Transverse colon (tissue), 4 donors: ENCODE results near the gene TCAP.

Experiments
- CTCF ChIP-seq, 5 experiments: fragments of 200-600 bp in 3 of 5; fragments of 450-650 bp in 2 of 5; sonication (generic) in 3 of 5; IDR thresholded peaks; 1 replicate in 2 of 5; 2 replicates in 3 of 5; pipeline ENCODE4 v1.5.1; 2016 to 2017; ENCODE audit warnings: antibody characterized with exemption in 5 of 5, inconsistent platforms in 3 of 5, mild to moderate bottlenecking in 2 of 5, moderate library complexity in 1 of 5
- EP300 ChIP-seq: sonication (generic); formaldehyde crosslinking; IDR thresholded peaks from one replicate; pipeline ENCODE4 v1.6.1; 2017; ENCODE audit warnings: antibody characterized with exemption, low read depth
- POLR2A ChIP-seq: fragments of 450-650 bp; IDR thresholded peaks from one replicate; pipeline ENCODE4 v1.6.1; 2016; ENCODE audit warnings: antibody characterized with exemption, mild to moderate bottlenecking, moderate library complexity
- POLR2AphosphoS5 ChIP-seq, 3 donors: sonication (generic); formaldehyde crosslinking; IDR thresholded peaks; one replicate each; pipeline ENCODE4 v1.6.1; 2016; ENCODE audit warnings: antibody characterized with exemption in 3 of 3

DNA sequence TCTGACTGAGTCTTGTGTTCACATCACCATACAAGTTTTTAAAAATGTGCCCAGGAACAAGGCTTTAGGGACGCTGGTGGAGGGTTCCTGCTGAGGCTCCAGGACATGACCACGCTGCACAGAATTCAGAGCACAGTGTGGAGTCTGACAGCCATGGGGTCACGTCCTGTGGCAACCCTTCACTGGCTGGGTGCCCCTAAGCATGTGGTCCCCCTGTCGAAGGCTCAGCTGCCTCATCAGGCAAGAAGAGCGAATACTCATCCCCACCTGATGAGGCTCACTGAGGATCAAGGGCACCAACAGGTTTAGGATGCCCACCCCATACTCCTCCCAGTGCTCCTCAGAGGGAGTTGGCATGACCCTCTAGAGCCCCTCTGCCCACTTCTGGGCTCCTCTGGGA is 9.0 kb downstream of the TCAP start:
- no peak for TF ChIP-seq POLR2A
- no peak for TF ChIP-seq EP300
- no peak for TF ChIP-seq CTCF (IDR thresholded peaks at IDR 0.05)
- no peak for TF ChIP-seq POLR2AphosphoS5 (IDR thresholded peaks at IDR 0.05)
